Endothelial cell of hepatic sinusoid (primary cell): ENCODE data around the gene PSMA8.
"Not testable (repeated sequence)": the region's sequence is repeated elsewhere in the genome, so short reads cannot be mapped to it uniquely, and the experiment has no call there.

Experiments used
- in situ Hi-C: cut with HindIII; loops from 2 replicates; pipeline ENCODE4 v1.10.0; 2017; ENCODE audit warnings: low sequenced_read_pairs

The PSMA8 gene

DNA sequence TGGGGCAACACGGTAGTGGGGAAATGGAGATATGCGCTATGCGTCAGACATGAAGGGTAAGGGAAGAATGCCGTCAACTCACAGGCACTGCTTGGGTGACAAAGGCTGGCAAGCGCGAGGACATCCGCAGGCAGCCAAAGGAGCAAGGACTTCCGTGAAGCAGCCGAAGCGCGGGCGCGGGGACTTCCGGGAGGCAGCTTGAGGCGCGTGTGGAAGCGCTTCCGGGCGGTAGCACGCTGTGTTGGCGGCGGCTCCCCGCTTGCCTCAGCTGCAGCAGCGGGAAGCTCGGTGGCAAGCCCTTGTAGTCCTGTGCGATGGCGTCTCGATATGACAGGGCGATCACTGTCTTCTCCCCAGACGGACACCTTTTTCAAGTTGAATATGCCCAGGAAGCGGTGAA, at the start of gene PSMA8:
TSS of gene PSMA8 (plus strand) at position 218 of the 400 bp plus-strand sequence. CDS start at position 315, 97 bp downstream.
- in situ Hi-C loops: no loop called here

DNA sequence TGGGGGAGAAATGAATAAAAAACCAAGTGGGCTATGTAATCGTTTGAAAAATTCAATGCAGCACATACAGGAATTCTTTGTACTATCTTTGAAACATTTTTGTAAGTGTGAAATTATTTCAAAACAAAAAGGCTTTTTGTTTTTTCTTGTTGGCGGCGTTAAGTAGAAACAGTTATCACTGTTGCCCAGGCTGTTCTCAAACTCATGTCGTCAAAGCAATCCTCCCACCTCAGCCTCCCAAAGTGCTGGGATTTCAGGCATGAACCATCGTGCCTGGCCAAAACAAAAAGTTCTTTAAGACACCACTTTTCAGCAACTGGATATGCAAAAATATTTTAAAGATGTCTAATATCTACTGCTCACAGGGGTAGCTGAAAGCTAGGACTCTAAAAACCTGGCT, 48.6 kb upstream of the PSMA8 start:
- in situ Hi-C loops: no loop called here

DNA sequence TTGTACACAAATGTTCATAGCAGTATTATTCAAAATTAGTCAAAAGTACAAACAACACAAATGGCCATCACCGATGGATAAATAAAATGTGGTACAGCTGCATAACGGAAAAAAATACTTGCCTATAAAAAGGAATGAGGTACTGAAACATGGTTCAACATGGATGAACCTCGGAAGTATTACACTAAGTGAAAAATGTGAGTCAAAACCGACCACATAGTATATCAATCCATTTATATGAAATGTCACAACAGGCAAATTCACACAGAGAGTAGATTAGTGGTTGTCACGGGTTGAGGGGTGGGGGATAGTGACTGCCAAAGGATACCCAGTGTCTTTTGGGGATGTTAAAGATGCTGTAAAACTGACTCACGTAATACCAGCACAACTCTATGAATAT, 46.7 kb upstream of the PSMA8 start:
- in situ Hi-C loops: no loop called here

DNA sequence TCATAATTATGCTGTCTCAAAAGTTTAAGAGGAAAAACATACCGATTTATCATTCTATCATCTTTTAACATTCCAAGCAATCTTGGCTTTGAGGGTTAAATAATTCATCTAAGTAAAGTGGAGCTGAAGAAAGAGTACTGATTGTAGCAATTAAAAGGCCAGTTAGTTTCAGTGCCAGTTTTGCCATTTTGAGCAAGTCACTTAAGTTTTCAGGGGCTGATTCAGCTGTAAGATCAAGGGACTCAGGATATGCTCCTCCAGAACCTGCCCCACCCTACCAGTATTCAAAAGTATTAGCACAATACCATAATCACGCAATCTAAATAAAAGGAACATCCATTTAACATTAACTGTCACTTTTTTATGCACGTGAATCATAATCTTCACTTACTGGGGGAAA, 45.2 kb upstream of the PSMA8 start:
- in situ Hi-C loops: no loop called here

DNA sequence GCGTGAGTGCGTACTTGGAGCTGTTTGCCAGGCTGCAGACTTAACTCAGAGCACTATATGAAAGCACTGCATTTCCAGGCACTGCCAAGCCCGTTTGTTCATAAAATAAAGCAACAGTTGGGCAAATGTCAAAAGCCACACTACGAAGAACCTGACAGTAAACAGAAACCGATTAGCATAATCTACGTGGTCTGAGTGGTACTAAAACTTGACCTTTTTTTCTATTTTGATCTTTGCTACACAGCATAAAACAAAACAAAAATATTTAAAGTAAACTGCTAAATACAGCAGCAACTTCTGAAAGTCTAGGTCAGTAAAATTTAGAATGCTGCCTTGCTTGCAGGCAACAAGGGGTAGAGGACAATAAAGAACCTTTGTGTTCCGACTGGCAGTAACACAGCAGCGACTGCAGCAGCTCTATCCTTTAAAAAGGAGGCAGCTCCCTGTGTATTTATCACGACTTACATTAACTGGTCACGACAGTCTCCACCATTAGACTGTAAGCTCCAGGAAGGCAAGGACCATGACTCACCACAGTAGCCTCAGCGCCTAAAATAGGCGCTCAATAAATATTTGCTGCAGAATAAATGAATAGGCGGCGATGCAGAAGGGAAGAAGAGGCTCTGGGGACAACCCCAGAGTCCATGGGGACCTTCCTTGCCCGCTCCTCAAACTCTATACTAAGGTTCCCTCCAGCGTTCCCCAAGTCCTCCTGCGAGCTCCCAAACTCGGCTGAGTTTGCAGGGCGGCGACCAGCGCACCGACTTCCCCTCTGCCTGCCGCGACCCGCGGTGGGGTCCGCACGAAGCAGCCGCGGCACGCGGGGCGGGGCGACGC, 44.2 kb upstream of the PSMA8 start:
- in situ Hi-C loops: no loop called here

DNA sequence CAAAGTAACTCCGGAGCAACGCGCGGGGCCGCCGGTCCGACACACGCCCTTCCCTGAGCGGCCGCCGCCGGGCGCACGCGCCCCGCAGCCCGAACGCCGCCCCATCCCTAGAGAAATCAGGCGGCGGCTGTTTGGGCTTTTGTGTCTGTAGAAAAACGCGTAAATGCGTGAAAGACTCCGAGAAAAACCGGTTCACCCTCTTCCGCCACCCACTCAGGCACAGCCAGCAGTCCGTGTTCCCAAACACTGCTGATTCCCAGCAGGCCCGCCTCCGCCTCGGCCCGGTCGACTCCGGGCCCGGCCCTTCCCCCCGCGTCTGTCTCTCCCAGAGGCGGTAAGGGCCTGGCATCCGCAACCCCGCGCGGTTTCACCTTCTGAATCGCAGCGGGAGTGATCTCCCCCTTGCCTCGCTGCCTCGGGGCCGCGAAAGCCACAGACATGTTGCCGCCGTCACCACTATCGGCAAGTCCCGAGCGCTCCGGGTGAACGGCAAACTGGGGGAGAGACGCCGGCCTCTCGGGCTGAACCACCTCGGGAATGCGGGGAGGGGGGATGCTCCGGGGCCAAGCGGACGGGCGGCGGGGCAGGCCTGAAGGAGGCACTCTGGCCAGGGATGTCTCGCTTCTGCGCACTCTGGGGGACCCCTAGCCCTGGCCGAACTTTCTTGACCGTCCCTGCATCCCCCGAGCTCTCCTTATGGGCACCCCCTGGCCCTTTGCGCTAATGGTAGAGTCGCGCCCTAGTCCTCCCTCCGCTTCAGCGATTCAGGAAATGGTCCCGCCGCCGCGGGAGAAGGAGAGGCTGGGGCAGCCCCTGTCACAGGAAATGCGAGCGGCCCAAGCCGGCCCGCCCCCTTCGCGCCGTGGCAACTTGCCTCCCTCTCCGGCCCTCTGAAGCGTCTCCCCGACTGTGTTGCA, 43.3 kb upstream of the PSMA8 start, which contains the start of gene SS18:
TSS of gene SS18 (minus strand) at position 484 of the 917 bp plus-strand sequence. CDS start at position 440, 44 bp downstream.
- in situ Hi-C loops: no loop called here

DNA sequence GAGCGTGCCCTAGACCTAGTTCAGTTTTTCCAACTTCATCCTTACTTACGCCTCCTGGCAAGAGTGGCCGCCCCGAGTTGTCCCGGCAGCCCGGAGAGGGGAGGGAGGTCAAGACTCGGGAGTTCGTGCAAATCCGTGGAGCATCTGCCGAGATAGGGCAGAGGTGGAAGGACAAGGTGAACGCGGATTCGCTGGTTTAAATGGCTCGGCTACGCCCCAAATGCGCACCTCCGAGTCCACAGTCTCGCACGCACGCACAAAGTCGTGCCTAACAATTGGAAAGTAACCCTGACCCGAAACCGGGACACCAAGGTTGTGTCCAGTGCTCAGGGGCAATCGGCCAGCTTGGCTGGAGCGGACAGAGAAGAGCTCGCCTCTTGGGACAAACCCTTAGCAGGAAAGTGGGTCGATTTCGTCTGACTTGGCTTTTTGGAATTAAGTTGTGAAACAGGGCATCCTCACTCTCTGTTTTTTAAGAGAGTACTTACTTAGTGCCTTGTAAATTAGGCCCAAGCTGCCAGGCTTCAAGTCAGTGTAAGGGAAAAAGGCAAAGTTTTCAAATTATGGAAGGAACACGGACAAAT, 42.5 kb upstream of the PSMA8 start:
- in situ Hi-C loops: no loop called here

DNA sequence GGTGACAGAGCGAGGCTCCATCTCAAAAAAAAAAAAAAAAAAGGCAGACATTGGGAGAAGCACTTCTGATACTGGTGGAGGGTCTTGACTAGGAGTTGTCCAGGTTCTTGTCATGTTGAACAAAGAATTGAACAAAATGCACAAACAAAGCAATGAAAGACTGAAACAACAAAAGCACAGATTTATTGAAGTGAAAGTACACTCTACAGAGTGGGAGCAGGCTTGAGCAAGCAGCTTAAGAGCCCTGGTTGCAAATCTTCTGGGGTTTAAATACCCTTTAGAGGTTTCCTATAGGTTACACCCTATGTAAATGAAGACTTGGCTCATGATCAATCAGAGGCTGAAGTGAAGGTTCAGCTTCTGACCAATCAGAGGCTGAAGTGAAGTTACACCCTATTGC, 36.8 kb upstream of the PSMA8 start:
- in situ Hi-C loops: no loop called here

DNA sequence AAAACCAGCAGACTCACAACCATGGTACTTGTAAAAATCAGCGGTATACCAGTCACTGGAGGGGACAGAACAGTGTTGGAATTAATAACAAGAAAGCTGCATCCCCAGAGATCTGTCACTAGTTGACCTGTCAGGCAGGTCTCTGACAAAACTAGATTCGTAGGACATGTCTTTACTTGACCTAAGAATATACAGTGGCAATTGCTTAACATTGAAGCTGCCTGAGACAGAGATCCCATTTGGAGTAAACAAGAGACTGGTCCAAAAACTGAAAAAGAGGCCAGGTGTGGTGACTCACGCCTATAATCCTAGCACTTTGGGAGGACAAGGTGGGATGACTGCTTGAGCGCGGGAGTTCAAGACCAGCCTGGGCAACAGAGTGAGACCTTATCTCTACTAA, 36.1 kb upstream of the PSMA8 start:
- in situ Hi-C loops: no loop called here

DNA sequence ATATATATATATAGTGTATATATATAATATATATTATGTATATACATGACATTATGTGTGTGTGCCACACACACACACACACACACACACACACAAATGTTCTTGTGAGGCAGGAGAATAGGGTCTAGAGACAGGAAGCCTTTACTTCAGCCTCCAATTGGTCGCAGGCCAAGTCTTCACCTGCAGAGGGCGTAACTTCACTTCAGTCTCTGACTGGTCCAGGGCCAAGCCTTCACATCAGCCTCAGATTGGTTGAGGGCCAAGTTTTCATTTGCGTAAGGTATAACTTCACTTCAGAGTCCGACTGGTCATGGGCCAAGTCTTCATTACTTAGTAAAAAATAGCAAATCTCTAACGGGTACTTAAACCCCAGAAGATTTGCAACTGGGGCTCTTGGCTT, 30.1 kb upstream of the PSMA8 start:
- in situ Hi-C loops: no loop called here

DNA sequence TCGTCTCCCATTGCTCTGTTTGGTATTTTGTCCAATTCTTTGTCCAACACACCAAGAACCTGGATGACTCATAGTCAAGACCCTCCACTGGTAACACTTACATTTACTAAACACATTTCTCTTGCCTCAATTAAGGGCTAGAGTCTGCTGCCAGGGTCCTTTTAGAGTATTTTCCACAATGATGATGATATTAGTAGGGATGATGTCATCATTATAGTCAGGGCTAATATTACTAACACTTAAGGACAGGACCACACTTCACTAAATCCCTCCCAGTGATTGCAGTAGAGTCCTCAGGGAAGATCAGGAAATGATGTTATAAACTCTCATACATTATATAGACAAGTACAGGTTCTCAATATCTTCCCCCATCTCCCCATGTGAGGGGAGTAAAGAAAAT, 29.6 kb upstream of the PSMA8 start:
- in situ Hi-C loops: no loop called here

DNA sequence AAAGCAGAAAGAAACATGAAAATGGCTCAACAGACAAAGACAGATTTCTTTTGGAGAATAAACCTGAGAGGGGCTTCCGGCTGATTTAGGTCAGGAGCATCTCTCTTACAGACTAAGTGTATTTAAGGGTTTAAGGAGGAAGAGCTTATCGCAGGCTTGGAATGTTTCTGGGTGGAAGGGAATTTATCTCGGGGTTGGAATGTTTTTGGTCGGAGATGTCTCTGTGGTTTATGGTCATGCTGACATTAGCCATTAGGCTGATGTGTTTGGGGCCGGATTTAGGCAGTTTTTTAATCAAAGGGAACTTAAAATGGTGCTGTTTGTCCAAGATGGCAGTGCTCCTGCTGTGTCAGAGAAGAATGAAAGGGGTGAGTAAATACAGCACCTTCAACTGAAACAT, 14.4 kb upstream of the PSMA8 start:
- in situ Hi-C loops: no loop called here

DNA sequence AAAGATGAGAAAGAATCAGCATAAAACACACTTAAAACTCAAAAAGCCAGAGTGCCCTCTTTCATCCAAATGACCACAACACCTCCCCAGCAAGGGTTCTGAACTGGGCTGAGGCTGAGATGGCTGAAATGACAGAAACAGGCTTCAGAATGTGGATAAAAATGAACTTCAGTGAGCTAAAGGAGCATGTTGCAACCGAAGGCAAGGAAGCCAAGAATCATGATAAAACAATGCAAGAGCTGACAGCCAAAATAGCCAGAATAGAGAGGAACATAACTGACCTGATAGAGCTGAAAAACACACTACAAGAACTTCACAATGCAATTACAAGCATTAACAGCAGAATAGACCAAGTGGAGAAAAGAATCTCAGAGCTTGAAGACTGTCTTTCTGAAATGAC, 12.2 kb upstream of the PSMA8 start:
- in situ Hi-C loops: no loop called here

DNA sequence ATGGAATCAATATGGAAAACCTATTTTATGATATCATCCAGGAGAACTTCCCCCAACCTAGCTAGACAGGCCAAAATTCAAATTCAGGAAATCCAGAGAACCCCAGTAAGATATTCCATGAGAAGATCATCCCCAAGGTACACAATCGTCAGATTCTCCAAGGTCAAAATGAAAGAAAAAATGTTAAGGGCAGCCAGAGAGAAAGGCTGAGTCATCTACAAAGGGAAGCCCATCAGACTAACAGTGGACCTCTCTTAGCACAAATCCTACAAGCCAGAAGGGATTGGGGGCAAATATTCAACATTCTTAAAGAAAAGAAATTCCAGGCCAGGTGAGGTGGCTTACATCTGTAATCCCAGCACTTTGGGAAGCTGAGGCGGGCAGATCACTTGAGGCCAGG, 11.7 kb upstream of the PSMA8 start:
- in situ Hi-C loops: not testable (repeated sequence)

DNA sequence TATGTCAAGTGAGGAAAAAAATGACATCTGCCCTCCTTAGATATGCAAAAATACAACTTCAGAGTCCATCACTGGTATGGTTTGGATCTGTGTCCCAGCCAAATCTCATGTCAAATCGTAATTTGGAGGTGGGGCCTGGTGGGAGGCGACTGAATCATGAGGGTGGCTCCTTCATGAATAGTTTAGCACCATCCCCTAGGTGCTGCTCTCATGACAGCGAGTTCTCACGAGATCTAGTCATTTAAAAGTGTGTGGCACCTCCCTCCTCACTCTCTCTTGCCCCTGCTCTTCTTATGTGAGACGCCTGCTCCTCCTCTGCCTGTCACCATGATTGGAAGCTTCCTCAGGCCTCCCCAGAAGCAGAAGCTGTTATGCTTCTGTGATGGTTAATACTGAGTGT, 5.9 kb upstream of the PSMA8 start:
- in situ Hi-C loops: no loop called here

DNA sequence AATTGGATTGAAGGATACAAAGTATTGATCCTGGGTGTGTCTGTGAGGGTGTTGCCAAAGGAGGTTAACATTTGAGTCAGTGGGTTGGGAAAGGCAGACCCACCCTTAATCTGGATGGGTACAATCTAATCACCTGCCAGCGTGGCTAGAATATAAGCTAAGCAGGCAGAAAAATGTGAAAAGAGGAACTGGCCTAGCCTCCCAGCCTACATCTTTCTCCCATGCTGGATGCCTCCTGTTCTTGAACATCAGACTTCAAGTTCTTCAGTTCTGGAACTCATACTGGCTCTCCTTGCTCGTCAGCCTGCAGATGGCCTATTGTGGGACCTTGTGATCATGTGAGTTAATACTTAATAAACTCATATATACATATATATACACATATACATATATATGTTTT, 5.5 kb upstream of the PSMA8 start:
- in situ Hi-C loops: not testable (repeated sequence)

DNA sequence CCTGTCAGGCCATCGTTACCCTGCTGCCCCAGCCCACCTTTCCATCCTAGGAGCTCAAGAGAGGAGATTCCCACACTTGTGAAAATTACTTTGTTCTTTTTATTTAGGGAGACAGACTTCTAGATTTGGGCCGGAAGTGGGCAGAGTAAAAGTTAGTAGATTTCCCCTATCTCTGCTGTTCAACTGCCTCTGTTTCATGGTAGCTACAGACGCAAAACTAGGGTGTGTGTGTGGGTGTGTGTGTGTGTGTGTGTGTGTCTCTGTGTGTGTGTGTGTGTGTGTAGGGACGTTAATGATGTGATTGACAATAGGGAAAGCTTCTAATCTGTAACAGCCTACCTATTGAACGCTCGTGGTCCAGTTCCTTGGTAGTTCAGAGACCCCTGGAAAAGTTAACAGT, 438 bp downstream of the PSMA8 start:
- in situ Hi-C loops: no loop called here

DNA sequence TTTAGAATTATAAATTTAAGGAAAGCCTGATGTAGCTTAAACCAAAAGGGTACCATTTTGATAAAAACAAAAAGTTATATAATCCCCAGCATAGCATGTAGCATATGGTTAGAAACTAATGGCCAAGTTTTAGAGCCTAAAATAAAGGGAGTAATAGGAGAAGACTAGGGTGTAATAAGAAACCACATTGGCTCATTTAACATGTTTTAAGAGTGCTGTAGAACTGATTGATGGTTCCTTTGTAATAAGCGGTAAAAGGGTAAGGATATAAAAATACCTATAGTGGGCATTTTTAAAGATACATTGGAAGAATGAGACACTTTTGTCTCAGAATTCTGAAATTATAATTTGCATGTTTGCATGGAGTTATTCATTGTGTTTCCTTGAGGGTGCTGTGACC, 1.9 kb downstream of the PSMA8 start:
- in situ Hi-C loops: no loop called here

DNA sequence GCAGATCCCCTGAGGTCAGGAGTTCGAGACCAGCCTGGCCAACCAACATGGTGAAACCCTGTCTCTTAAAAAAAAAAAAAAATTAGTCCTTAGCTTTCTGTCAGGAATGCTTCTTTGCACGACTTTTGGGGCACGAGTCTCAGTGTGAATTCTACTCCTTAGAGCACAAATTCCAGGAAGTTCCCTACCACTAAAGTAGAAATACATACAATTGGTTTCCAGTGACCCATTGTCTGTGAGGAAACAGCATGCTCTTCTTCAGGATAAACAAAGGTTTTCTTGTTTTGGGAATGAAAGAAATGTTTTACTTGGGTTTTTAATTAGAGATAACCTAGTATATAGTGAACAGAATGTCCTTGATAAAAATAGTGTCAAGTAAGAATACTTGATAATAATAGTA, 23.7 kb downstream of the PSMA8 start:
- in situ Hi-C loops: no loop called here

DNA sequence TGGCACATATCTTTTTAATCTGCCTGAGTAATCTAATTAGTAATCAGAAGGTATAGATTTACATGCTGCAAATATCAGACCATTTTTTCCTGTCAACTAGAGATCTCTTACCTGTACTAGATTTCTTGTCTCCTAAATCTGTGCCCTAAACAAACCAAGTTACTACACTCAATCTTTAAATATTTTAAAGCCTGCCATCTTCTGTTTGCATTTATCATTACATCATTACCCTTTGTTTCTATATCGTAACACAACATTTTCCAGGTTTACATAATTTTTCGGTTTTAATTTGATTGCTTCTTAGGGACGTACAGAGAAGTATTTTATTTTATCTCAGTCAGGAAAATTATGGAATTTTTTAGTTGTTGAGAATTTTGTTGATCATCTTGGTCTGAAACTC, 25.7 kb downstream of the PSMA8 start:
- in situ Hi-C loops: no loop called here

DNA sequence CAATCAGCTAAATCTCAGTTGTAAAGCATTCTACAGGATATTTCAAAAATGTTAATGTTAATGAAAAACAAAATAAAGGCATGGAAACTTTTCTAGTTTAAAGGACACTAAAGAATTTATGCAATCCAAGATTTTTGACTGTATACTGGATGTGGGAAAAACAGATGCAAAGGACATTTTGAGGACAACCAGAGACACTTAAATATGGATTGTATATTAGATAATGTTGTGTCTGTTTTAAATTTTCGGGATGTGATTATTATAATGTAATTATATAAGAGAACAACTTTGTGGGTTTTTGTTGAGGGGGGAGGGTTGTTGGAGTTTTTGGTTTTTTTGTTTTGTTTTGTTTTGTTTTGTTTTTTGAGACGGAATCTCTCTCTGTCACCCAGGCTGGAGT, 30.9 kb downstream of the PSMA8 start:
- in situ Hi-C loops: no loop called here

DNA sequence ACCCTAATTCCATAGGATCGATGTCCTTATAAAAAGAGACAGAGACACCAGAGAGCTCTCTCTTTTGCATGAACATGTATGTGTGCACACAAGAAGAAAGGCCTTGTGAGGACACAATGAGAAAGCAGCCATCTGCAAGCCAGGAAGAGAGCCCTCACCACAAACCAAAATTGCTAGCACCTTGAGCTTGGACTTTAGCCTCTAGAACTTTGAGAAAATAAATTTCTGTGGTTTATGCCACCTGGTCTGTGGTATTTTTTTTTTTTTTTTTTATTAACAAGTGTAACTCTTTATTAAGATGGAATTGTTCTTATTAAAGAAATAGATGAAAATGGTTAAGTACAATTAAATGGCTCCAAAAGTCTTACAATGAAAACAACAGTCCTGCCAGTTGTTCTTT, 33.9 kb downstream of the PSMA8 start:
- in situ Hi-C loops: not testable (repeated sequence)
